ENCODE measurements around the gene RASSF3. TPM values are rescaled to one million over a fixed set of nuclear protein-coding genes. Genes with fewer than 3 reads are reported as not detected.

The RASSF3 gene
- total RNA-seq, 3 donors from 2014 or later: 88.0 to 331 (median 90.2) TPM

DNA sequence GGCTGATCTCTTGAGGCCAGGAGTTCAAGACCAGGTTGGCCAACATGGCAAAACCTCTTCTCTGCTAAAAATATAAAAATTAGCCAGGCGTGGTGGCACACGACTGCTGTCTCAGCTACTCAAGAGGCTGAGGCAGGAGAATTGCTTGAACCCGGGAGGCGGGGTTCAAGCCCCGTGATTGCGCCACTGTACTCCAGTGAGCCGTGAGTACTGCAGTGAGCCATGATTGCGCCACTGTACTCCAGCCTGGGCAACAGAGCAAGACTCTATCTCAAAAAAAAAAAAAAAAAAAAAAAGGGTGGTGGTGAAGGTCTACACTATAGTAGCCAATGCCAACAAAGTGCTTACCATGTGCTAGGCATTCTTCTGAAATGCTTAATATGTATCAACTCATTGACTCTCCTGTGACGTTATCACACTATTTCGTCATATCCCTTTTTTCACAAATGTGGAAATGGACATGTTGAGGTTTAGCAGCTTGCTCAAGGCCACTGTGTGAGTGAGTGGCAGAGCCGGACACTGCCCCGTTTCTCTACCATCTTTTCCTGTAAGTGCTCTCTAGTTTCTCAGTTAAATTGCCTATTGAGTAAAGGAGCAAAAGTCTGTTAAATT lies 89.3 kb downstream of the RASSF3 start:
- intact Hi-C loops (cut with DNase I, micrococcal nuclease): loop anchor here in 1 of 2 donors (5.0 to 10.0 kb wide), 2 partner anchors 85 to 152 kb away; partner anchors contain the start of gene RASSF3
- Histone ChIP-seq H3K36me3 (ENCODE audit: low read depth) (no peaks in the 10 kb centered on the region), H3K9me3 (no peaks in the 10 kb centered on the region), H3K4me1 (ENCODE audit: low read depth) (peaks cover 4% of the 10 kb centered on the region), H3K4me3 (no peak overlapping the region)
- ATAC-seq (peak; percentile 33), DNase-seq (no peak)
- TF ChIP-seq, protein P1, sequence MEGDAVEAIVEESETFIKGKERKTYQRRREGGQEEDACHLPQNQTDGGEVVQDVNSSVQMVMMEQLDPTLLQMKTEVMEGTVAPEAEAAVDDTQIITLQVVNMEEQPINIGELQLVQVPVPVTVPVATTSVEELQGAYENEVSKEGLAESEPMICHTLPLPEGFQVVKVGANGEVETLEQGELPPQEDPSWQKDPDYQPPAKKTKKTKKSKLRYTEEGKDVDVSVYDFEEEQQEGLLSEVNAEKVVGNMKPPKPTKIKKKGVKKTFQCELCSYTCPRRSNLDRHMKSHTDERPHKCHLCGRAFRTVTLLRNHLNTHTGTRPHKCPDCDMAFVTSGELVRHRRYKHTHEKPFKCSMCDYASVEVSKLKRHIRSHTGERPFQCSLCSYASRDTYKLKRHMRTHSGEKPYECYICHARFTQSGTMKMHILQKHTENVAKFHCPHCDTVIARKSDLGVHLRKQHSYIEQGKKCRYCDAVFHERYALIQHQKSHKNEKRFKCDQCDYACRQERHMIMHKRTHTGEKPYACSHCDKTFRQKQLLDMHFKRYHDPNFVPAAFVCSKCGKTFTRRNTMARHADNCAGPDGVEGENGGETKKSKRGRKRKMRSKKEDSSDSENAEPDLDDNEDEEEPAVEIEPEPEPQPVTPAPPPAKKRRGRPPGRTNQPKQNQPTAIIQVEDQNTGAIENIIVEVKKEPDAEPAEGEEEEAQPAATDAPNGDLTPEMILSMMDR (IDR thresholded peaks at IDR 0.05): no peak

DNA sequence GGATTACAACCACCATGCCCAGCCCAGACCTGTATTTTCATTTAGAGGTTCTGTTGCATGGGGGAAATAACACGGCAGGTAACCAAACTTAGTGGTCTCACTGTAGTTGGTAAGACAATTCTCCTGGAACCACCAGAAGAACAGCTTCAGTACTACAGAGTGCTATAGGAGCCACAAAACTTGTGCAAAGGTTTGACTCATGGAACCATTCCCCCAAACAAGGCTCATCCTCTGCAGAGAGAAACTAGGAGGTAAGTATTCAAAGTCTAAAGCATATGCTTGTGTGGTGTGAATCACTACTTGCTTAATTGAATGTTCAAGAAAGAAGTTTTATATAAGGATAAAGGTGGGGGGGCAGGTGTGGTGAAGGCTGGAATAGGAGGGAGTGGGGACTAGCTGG lies 90.2 kb downstream of the RASSF3 start:
- DNase-seq (no peak), ATAC-seq (no peak)
- peaks cover 4% of the 10 kb centered on the region for H3K4me1 ChIP-seq (ENCODE audit: low read depth)
- no peaks in the 10 kb centered on the region for H3K9me3 ChIP-seq
- TF ChIP-seq, protein P1 (IDR thresholded peaks at IDR 0.05): no peak
- no peak overlapping the region for H3K4me3 ChIP-seq
- intact Hi-C loops (cut with DNase I, micrococcal nuclease): no loop called here
- no peaks in the 10 kb centered on the region for H3K36me3 ChIP-seq (ENCODE audit: low read depth)

DNA sequence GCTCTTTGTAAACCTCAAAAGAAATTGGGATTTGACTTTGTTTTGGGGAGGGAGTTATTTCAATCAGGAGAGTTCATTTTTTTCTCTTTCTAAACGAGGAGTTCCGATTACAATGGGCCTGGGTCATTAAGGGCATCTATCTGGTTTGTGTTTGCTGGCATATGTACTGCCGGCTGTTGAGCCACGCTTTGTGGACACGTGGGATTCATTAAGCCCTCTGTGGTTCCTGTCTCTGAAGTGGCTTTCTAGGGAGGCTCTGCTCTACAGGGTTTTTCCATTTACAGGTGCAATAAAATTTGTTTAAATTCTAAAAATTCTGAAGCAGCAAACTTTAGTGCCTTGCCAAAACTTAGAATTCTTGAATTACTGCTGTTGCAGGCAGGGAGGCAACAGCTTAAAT lies 91.0 kb downstream of the RASSF3 start:
- Histone ChIP-seq H3K4me1 (ENCODE audit: low read depth) (peaks cover 3% of the 10 kb centered on the region), H3K36me3 (ENCODE audit: low read depth) (no peaks in the 10 kb centered on the region), H3K4me3 (no peak overlapping the region), H3K9me3 (no peaks in the 10 kb centered on the region)
- TF ChIP-seq, protein P1 (IDR thresholded peaks at IDR 0.05): no peak
- DNase-seq (no peak), ATAC-seq (no peak)
- intact Hi-C loops (cut with DNase I, micrococcal nuclease): no loop called here

DNA sequence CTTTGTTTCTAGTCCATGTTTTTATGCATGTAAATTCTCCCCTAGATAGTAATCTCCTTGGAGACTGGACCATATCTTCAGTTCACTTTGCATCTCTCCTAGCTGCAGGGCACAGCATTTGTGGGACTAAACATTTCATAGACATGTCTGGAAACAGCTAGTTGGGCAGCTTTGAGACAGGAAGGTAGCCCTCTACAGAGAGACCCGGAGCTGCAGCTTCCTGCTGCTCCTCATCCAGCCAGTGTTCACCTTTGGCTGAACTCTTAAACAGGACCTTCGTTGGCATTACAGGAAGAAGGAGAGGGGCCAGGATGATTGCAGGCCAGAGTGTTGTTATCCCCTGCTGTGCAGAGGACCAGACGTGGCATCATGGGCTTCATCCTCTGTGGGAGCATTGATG lies 96.0 kb downstream of the RASSF3 start:
- TF ChIP-seq, protein P1 (IDR thresholded peaks at IDR 0.05): no peak
- Histone ChIP-seq H3K4me1 (ENCODE audit: low read depth) (no peaks in the 10 kb centered on the region), H3K4me3 (no peak overlapping the region), H3K9me3 (no peaks in the 10 kb centered on the region), H3K36me3 (ENCODE audit: low read depth) (no peaks in the 10 kb centered on the region)
- intact Hi-C loops (cut with DNase I, micrococcal nuclease): no loop called here
- no peak for ATAC-seq
- no peak for DNase-seq

DNA sequence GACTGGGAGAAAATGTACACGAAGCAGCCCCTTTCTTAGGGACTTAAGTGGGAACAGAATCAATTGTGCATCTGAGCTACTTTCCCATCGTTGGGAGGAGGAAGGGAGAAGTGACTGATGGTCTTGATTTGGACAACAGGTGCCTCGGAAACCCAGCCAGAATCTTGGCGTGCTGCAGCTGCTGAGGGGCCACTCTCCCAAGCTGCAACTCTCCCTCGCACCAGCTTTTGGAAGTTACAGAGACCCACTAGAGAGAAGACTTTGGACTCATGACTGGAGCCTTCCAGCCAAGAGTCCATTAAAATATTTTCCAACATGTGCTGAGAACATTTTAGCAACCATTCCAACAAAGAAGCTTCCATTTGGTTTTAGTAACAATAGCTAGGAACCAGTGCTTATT lies 96.6 kb downstream of the RASSF3 start:
- H3K9me3 ChIP-seq: no peaks in the 10 kb centered on the region
- TF ChIP-seq, protein P1 (IDR thresholded peaks at IDR 0.05): no peak
- no peak for DNase-seq
- ATAC-seq: no peak
- no peaks in the 10 kb centered on the region for H3K4me1 ChIP-seq (ENCODE audit: low read depth)
- no peaks in the 10 kb centered on the region for H3K36me3 ChIP-seq (ENCODE audit: low read depth)
- intact Hi-C loops (cut with DNase I, micrococcal nuclease): no loop called here
- no peak overlapping the region for H3K4me3 ChIP-seq

DNA sequence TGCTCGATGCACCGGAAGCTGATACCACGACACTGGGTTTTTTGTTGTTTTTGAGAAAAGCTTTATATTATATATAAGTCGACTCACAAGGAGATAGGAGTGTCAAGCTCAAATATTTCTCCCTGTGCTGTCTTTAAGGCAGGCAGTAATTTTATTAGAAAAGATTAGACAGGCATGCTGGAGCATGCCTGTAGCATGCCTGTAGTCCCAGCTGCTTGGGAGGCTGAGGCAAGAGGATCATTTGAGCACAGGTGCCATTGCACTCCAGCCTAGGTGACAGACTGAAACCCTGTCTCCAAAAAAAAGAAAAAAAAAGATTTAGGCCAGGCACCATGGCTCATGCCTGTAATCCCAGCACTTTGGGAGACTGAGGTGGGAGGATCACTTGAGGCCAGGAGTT lies 97.1 kb downstream of the RASSF3 start:
- Histone ChIP-seq H3K36me3 (ENCODE audit: low read depth) (no peaks in the 10 kb centered on the region), H3K9me3 (no peaks in the 10 kb centered on the region), H3K4me3 (no peak overlapping the region), H3K4me1 (ENCODE audit: low read depth) (no peaks in the 10 kb centered on the region)
- TF ChIP-seq, protein P1 (IDR thresholded peaks at IDR 0.05): no peak
- DNase-seq: no peak
- ATAC-seq: no peak
- intact Hi-C loops (cut with DNase I, micrococcal nuclease): no loop called here
